NCI-H82 treated with DMSO at 0.1 percent for 48 hours (cell line): ENCODE data around the gene B4GALNT4.
"Not testable (repeated sequence)": the region's sequence is repeated elsewhere in the genome, so short reads cannot be mapped to it uniquely, and the experiment has no call there.

ENCODE experiments used
- DNase-seq: peaks from one replicate; lab custom pipeline; 2025; ENCODE audit not compliant: unreplicated experiment; lab: John Stamatoyannopoulos, UW

Gene B4GALNT4

DNA sequence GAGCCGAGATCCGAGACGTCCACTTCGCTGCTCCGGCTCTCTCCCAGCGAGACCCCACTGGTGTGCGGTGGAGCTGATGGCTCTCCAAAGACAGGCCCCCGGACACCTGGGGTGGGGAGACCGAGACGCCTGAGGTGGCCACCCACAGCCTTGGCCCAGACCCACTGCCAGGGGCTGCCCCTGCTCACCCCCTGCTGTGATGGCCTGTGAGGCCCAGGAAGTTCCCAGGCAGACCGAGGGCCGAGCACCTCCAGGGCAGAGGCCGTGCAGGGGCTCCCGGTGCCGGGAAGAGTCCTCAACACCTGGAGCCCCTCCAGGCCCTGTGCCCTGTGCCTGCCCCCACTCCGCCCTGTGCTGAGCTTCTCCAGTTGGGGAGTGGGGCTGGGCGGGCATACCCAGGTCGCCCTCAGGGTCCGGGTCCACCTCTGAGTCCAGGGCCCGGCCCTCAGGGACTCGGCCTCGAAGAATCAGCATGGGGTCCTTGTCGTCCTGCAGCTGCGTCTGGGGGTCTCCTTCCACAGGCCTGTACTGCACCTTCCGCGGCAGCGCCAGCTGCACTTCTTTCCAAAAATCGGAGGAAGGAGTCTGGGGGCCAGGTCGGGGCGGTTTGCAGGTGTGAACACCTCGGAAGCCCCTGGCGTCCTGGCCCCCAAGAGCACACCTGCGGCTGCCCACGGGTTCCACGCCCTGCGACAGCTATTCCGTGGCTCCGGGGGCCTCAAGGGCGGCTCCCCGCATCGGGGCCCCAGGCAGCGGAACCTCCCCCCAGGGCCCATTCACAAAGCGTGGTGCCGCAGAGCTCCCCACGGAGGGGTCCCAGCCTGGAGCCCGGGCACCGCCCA lies 36.9 kb downstream of the B4GALNT4 start:
- no peak for DNase-seq

- DNase-seq = peak; percentile 41
Observed at GRCh38 chr11:406796-407650, 37.7 kb downstream of the B4GALNT4 start.

GRCh38 chr11:407651-408123 lies 38.4 kb downstream of the B4GALNT4 start:
- DNase-seq = no peak

GRCh38 chr11:408154-409007 lies 39.1 kb downstream of the B4GALNT4 start:
- DNase-seq = no peak

- DNase-seq = no peak
Observed at GRCh38 chr11:409008-409599, 39.8 kb downstream of the B4GALNT4 start.

GRCh38 chr11:409600-410483 lies 40.5 kb downstream of the B4GALNT4 start:
- no peak for DNase-seq

- DNase-seq = not testable (repeated sequence)
Observed at GRCh38 chr11:410711-411110, 41.4 kb downstream of the B4GALNT4 start.

DNA sequence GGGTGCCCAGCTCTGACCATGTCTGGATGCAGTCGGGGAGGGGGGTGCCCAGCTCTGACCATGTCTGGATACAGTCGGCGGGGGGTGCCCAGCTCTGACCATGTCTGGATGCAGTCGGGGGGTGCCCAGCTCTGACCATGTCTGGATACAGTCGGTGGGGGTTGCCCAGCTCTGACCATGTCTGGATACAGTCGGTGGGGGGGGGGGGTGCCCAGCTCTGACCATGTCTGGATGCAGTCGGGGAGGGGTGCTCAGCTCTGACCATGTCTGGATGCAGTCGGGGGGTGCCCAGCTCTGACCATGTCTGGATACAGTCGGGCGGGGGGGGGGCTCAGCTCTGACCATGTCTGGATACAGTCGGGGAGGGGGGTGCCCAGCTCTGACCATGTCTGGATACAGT lies 42.2 kb downstream of the B4GALNT4 start:
- DNase-seq = not testable (repeated sequence)

- DNase-seq = no peak
Observed at GRCh38 chr11:412641-413119, 43.4 kb downstream of the B4GALNT4 start.

GRCh38 chr11:413120-414081 lies 44.1 kb downstream of the B4GALNT4 start:
- no peak for DNase-seq

DNA sequence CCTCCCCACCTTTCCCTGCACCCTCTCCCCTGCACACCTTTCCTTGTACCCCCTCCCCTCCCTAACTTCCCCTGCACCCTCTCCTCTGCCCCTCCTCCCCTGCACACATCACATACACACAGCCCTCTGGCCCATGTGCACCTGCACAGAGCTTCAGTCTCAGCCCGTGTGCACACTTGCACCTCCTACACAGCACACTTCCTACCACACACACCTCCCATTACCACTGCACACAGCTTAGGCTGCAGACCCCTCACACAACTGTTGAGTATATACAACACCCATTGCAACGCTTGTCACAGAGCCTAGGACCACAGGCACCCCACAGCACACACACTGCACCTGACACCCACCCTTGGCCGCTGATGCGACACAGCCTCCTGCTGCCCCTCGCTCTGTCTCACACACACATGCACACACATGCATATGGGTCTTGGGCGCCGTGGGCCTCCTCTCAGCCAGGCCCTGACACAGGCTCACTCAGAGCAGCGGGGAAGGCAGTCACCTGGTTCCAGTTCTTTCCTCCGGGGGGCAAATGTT lies 45.1 kb downstream of the B4GALNT4 start:
- no peak for DNase-seq

- DNase-seq = no peak
Observed at GRCh38 chr11:415640-416041, 46.3 kb downstream of the B4GALNT4 start.

GRCh38 chr11:416051-416756 lies 46.9 kb downstream of the B4GALNT4 start:
- DNase-seq = no peak

- DNase-seq = no peak
Observed at GRCh38 chr11:416757-417621, 47.7 kb downstream of the B4GALNT4 start.

GRCh38 chr11:417652-418342 lies 48.5 kb downstream of the B4GALNT4 start:
- DNase-seq = no peak
